Smooth muscle cell (in vitro differentiated cells): Measurements from ENCODE around the gene LAMP1. TPM values are rescaled to one million over a fixed set of nuclear protein-coding genes. Genes with fewer than 3 reads are reported as not detected.

ENCODE experiments used
- DNase-seq: peaks from one replicate; lab custom pipeline; 2025; ENCODE audit not compliant: unreplicated experiment; lab: John Stamatoyannopoulos, UW
- H2AFZ ChIP-seq: fragments of 200-600 bp; sonication (generic); 2 replicates; pipeline ENCODE4 v1.6.0; 2016; ENCODE audit warnings: antibody characterized with exemption, low read depth, mild to moderate bottlenecking
- H3F3A ChIP-seq: fragments of 200-600 bp; sonication (generic); 2 replicates; pipeline ENCODE4 v1.6.0; 2017; ENCODE audit warnings: antibody characterized with exemption, low read depth
- H3K27ac ChIP-seq: fragments of 200-600 bp; sonication (generic); 2 replicates; pipeline ENCODE4 v1.5.1; 2016; ENCODE audit warnings: low read depth, mild to moderate bottlenecking
- H3K27me3 ChIP-seq: fragments of 200-600 bp; sonication (generic); 2 replicates; pipeline ENCODE4 v1.6.1; 2016; ENCODE audit warnings: low read depth, mild to moderate bottlenecking
- H3K36me3 ChIP-seq: fragments of 200-600 bp; sonication (generic); 2 replicates; pipeline ENCODE4 v1.5.1; 2016; ENCODE audit warnings: low read depth
- H3K4me1 ChIP-seq: fragments of 200-600 bp; sonication (generic); 2 replicates; pipeline ENCODE4 v1.5.1; 2016; ENCODE audit warnings: low read depth
- H3K4me2 ChIP-seq: fragments of 200-600 bp; sonication (generic); 2 replicates; pipeline ENCODE4 v1.6.0; 2016; ENCODE audit warnings: mild to moderate bottlenecking
- H3K4me3 ChIP-seq: fragments of 200-600 bp; sonication (generic); 2 replicates; pipeline ENCODE4 v1.5.1; 2016; ENCODE audit warnings: mild to moderate bottlenecking
- H3K79me2 ChIP-seq: fragments of 200-600 bp; sonication (generic); 2 replicates; pipeline ENCODE4 v1.6.0; 2016; ENCODE audit warnings: low read depth, mild to moderate bottlenecking
- H3K9ac ChIP-seq: fragments of 200-600 bp; sonication (generic); 2 replicates; pipeline ENCODE4 v1.6.0; 2016; ENCODE audit warnings: low read depth
- H3K9me3 ChIP-seq: fragments of 200-600 bp; sonication (generic); replicated peaks from 2 replicates; pipeline ENCODE4 v1.5.1; 2016; ENCODE audit warnings: low read depth
- H4K20me1 ChIP-seq: fragments of 200-600 bp; sonication (generic); 2 replicates; pipeline ENCODE4 v1.6.0; 2016; ENCODE audit warnings: low read depth
- WGBS: methylation state at CpG from one replicate; pipeline ENCODE4 v1.1.7; 2016; ENCODE audit warnings: low lambda C conversion rate; 5-methylcytosine and 5-hydroxymethylcytosine counted together
- polyA plus RNA-seq: library from polyadenylated mRNA; unstranded; fragments of >200 nt; fragmentation: Nextera tagmentation; extraction: Ambion mirVana; gene quantifications from 2 replicates; pipeline ENCODE4 v1.2.1, GENCODE V29; 2016
- total RNA-seq: library from RNA; depleted of rRNA; stranded (reverse); fragments of >200 nt; gene quantifications from 2 replicates; pipeline ENCODE4 v1.2.3, GENCODE V29; 2014
- TF ChIP-seq, protein P1 (sequence below): fragments of 200-600 bp; sonication (generic); IDR thresholded peaks from 2 replicates; pipeline ENCODE4 v1.5.1; 2017; ENCODE audit warnings: borderline replicate concordance, mild to moderate bottlenecking, antibody characterized with exemption; ENCODE audit not compliant: insufficient read depth, poor library complexity, severe bottlenecking

The LAMP1 gene
- total and polyA plus RNA-seq, 2 experiments from 2014 or later = 111 to 146 TPM

DNA sequence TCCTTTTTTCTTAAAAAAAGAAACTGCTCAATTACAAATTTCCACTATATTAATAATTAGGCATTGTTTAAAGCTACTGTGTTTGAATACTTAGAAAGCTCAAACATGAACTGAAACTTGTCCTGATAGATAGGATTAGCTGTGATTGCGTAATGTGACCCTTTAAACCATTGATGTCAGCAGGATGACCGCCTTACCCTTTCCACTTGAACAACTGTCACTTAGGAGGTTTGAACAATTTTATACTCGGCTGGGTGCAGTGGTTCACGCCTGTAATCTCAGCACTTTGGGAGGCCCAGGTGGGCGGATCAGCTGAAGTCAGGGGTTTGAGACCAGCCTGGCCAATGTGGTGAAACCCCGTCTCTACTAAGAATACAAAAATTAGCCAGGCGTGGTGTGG is 2.9 kb downstream of the LAMP1 start:
- no peak overlapping the region for H3K9ac ChIP-seq
- DNase-seq = no peak
- peaks cover 5% of the 10 kb centered on the region for H3K4me1 ChIP-seq
- peaks cover 62% of the 10 kb centered on the region for H4K20me1 ChIP-seq
- H3K4me2 ChIP-seq = no peak overlapping the region
- H3K27ac ChIP-seq = no peak overlapping the region
- TF ChIP-seq, protein P1, sequence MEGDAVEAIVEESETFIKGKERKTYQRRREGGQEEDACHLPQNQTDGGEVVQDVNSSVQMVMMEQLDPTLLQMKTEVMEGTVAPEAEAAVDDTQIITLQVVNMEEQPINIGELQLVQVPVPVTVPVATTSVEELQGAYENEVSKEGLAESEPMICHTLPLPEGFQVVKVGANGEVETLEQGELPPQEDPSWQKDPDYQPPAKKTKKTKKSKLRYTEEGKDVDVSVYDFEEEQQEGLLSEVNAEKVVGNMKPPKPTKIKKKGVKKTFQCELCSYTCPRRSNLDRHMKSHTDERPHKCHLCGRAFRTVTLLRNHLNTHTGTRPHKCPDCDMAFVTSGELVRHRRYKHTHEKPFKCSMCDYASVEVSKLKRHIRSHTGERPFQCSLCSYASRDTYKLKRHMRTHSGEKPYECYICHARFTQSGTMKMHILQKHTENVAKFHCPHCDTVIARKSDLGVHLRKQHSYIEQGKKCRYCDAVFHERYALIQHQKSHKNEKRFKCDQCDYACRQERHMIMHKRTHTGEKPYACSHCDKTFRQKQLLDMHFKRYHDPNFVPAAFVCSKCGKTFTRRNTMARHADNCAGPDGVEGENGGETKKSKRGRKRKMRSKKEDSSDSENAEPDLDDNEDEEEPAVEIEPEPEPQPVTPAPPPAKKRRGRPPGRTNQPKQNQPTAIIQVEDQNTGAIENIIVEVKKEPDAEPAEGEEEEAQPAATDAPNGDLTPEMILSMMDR = no peak
- H3F3A ChIP-seq = no peaks in the 10 kb centered on the region
- H3K79me2 ChIP-seq = peaks cover 83% of the 10 kb centered on the region
- WGBS = 87% methylated on average over 7 of the region's 7 CpGs
- no peaks in the 10 kb centered on the region for H3K27me3 ChIP-seq
- H3K4me3 ChIP-seq = no peak overlapping the region
- H3K9me3 ChIP-seq = no peaks in the 10 kb centered on the region
- no peaks in the 10 kb centered on the region for H3K36me3 ChIP-seq
- H2AFZ ChIP-seq = no peak overlapping the region

DNA sequence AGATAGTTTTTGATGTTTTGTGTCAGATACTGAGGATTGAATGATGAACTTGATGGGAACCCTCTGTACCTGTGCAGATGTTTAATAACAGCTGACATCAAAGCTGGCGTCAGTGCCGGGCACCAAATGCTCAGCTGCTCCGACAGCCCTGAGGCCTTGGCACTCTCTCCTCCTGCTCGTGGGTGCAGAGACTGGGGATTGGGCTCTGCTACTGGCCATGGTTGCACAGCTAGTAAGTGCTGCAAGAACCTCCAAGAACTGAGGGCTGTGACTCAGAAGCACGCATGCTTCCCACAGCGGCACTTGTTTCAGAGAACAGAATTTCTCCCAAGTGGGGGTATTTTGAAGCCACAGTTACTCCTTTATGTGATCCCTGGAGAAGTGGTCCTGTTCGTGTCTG is 5.9 kb downstream of the LAMP1 start:
- H3K79me2 ChIP-seq = peaks cover 93% of the 10 kb centered on the region
- H3K4me3 ChIP-seq = no peak overlapping the region
- TF ChIP-seq, protein P1 = no peak
- 93% methylated on average over 7 of the region's 7 CpGs for WGBS
- no peaks in the 10 kb centered on the region for H3K36me3 ChIP-seq
- H2AFZ ChIP-seq = no peak overlapping the region
- H3K9me3 ChIP-seq = no peaks in the 10 kb centered on the region
- peaks cover 90% of the 10 kb centered on the region for H4K20me1 ChIP-seq
- DNase-seq = no peak
- peaks cover 5% of the 10 kb centered on the region for H3K4me1 ChIP-seq
- H3K9ac ChIP-seq = no peak overlapping the region
- no peak overlapping the region for H3K4me2 ChIP-seq
- H3K27me3 ChIP-seq = no peaks in the 10 kb centered on the region
- H3K27ac ChIP-seq = no peak overlapping the region
- H3F3A ChIP-seq = no peaks in the 10 kb centered on the region

DNA sequence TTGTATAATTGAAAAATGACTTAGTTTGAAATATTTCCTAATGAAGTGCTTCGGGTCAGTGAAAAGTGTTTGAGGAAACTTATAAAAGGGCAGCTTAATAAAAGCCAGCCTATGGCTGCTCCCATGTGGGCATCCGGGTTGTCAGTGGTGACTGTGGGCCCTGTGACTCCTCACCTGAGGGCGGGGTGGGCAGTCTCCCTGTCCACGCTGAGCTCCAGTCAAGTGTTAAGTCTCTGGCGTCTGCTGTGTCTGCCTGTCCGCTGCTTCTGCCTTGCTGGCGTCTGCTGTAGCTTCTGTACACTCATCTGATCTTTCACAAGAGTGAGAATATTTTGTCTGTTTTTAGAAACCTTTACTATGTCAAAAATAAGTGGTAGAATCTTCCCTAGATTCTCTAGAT is 7.1 kb downstream of the LAMP1 start:
- Histone ChIP-seq H4K20me1 (peaks cover 93% of the 10 kb centered on the region), H3K4me2 (no peak overlapping the region)
- 95% methylated on average over 7 of the region's 7 CpGs for WGBS

DNA sequence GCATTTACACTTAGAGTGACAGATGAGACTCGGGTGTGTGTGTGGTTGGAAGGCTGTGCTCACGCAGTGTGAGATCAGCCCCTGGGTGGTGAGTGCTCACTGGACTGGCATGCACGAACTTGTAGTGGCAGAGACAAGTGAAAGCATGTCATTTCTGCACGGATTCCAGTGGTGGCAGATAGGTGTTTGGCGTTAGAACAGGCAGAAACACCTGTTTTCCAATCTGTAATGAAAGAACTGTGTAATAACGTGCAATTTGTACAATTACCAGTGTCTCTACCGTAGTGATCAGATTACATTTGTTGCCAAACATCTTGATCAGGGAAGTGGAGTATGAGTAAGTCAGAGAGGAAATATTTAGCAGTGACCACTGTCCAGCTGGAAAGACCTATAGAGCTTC is 8.2 kb downstream of the LAMP1 start:
- H2AFZ ChIP-seq = no peak overlapping the region
- H3K36me3 ChIP-seq = no peaks in the 10 kb centered on the region
- H3K9ac ChIP-seq = no peak overlapping the region
- H3K79me2 ChIP-seq = peaks cover 90% of the 10 kb centered on the region
- no peaks in the 10 kb centered on the region for H3K9me3 ChIP-seq
- 61% methylated on average over 7 of the region's 7 CpGs for WGBS
- H3K4me2 ChIP-seq = no peak overlapping the region
- no peak for DNase-seq
- H3K27ac ChIP-seq = no peak overlapping the region
- TF ChIP-seq, protein P1 = no peak
- no peaks in the 10 kb centered on the region for H3F3A ChIP-seq
- no peaks in the 10 kb centered on the region for H3K4me1 ChIP-seq
- peaks cover 92% of the 10 kb centered on the region for H4K20me1 ChIP-seq
- no peak overlapping the region for H3K4me3 ChIP-seq
- no peaks in the 10 kb centered on the region for H3K27me3 ChIP-seq

More for the DNA sequence above, 7.1 kb downstream of the LAMP1 start:
- Histone ChIP-seq H3F3A (no peaks in the 10 kb centered on the region), H2AFZ (no peak overlapping the region), H3K4me1 (no peaks in the 10 kb centered on the region), H3K27ac (no peak overlapping the region), H3K79me2 (peaks cover 93% of the 10 kb centered on the region), H3K27me3 (no peaks in the 10 kb centered on the region), H3K9me3 (no peaks in the 10 kb centered on the region), H3K4me3 (no peak overlapping the region), H3K9ac (no peak overlapping the region), H3K36me3 (no peaks in the 10 kb centered on the region)
- DNase-seq = no peak
- TF ChIP-seq, protein P1 = no peak
